Measurements from ENCODE around the gene TRAFD1. TPM values are rescaled to one million over a fixed set of nuclear protein-coding genes. Genes with fewer than 3 reads are reported as not detected.
"Not testable (repeated sequence)": the region's sequence is repeated elsewhere in the genome, so short reads cannot be mapped to it uniquely, and the experiment has no call there.

Gene TRAFD1
- total and polyA plus RNA-seq, 2 donors (not counting 3 experiments of a cell fraction or from before 2014, with no cell fraction given): 20.3 to 24.9 TPM

- Histone ChIP-seq H3K9me1 (replicated peaks; ENCODE audit: control insufficient read depth, extremely low read depth, insufficient read depth, low read length) (no peaks in the 10 kb centered on the region), H3K4me3 (replicated peaks in 1 of 3; ENCODE audit: insufficient read depth in 1 of 3, low read depth in 1 of 3, low read length in 3 of 3) (no peak overlapping the region), H3K36me3 (ENCODE audit: control insufficient read depth in 2 of 2, extremely low read depth in 1 of 2, insufficient read depth in 2 of 2, low read length in 2 of 2) (peaks cover 4 to 8% of the 10 kb centered on the region in 2 experiments), H2AFZ (ENCODE audit: low read depth, low read length) (no peak overlapping the region), H4K20me1 (replicated peaks; ENCODE audit: control insufficient read depth, extremely low read depth, insufficient read depth, low read length) (no peaks in the 10 kb centered on the region), H3K79me2 (ENCODE audit: control insufficient read depth, insufficient read depth, low read length) (peaks cover 83% of the 10 kb centered on the region), H3K4me2 (ENCODE audit: insufficient read depth, low read length) (no peak overlapping the region), H3K4me1 (ENCODE audit: control insufficient read depth, extremely low read depth, insufficient read depth, low read length) (peaks cover 10% of the 10 kb centered on the region), H3K27me3 (ENCODE audit: control insufficient read depth in 2 of 2, insufficient read depth in 2 of 2, low read length in 2 of 2) (no peaks in the 10 kb centered on the region), H3K9me3 (replicated peaks; ENCODE audit: control insufficient read depth, insufficient read depth, low read length) (no peaks in the 10 kb centered on the region), H3K27ac (ENCODE audit: insufficient read depth, low read depth, low read length) (no peak overlapping the region), H3K9ac (replicated peaks; ENCODE audit: extremely low read depth, insufficient read depth, low read length) (no peak overlapping the region)
- ChIA-PET CTCF (interaction anchor here (0.6 to 2.2 kb wide), 4 partner anchors 11 to 1287 kb away, joined by 3 to 8 read pairs (median 5); no protein-coding TSS in a partner anchor), POLR2A (interaction anchor here (0.6 to 0.7 kb wide), 2 partner anchors 20 to 120 kb away, joined by 3 to 7 read pairs; no protein-coding TSS in a partner anchor)
- DNase-seq (ENCODE audit: low read depth, low spot score) (no peak), FAIRE-seq (no peak)
- no peak for TF ChIP-seq POLR2AphosphoS5 (IDR thresholded peaks at IDR 0.05; ENCODE audit: insufficient read depth, low read depth, low read length)
- no peak for TF ChIP-seq GATA2 (IDR thresholded peaks at IDR 0.05; ENCODE audit: insufficient read depth, insufficient read length, low read depth, low read length)
- no peak for TF ChIP-seq EZH2 (IDR thresholded peaks at IDR 0.05; ENCODE audit: borderline replicate concordance, low read depth, low read length, severe bottlenecking)
- no peak for TF ChIP-seq FOS (IDR thresholded peaks at IDR 0.05; ENCODE audit: borderline replicate concordance, insufficient read depth, low read length)
- no peak for TF ChIP-seq JUN (IDR thresholded peaks at IDR 0.05; ENCODE audit: borderline replicate concordance, insufficient read depth, insufficient read length, low read depth)
- no peak for TF ChIP-seq MAX (IDR thresholded peaks at IDR 0.05; ENCODE audit: insufficient read depth, insufficient read length)
- TF ChIP-seq MYC (IDR thresholded peaks at IDR 0.05; ENCODE audit: low read depth, low read length): no peak
- no peak for TF ChIP-seq CTCF (IDR thresholded peaks at IDR 0.05; ENCODE audit: extremely low read depth in 1 of 2, insufficient read depth in 1 of 2, low read depth in 1 of 2, low read length in 2 of 2)
- no TSS peak for BruUV-seq (replicated peaks)
- dilution Hi-C loops (cut with MboI; ENCODE audit: extremely low pct_ligation_motif_present, low sequenced_read_pairs): no loop called here
- intact Hi-C loops (cut with micrococcal nuclease): no loop called here
Observed at GRCh38 chr12:112097641-112098040, 27.7 kb upstream of the TRAFD1 start.

GRCh38 chr12:112100500-112100899 is 24.9 kb upstream of the TRAFD1 start:
- H3K4me1 ChIP-seq (ENCODE audit: control insufficient read depth, extremely low read depth, insufficient read depth, low read length); H3K9me1 ChIP-seq (replicated peaks; ENCODE audit: control insufficient read depth, extremely low read depth, insufficient read depth, low read length); H2AFZ ChIP-seq (ENCODE audit: low read depth, low read length); intact Hi-C loops (cut with micrococcal nuclease); H3K27me3 ChIP-seq (ENCODE audit: control insufficient read depth in 2 of 2, insufficient read depth in 2 of 2, low read length in 2 of 2); H3K9ac ChIP-seq (replicated peaks; ENCODE audit: extremely low read depth, insufficient read depth, low read length); dilution Hi-C loops (cut with MboI; ENCODE audit: extremely low pct_ligation_motif_present, low sequenced_read_pairs); H3K27ac ChIP-seq (ENCODE audit: insufficient read depth, low read depth, low read length); H3K4me3 ChIP-seq (replicated peaks in 1 of 3; ENCODE audit: insufficient read depth in 1 of 3, low read depth in 1 of 3, low read length in 3 of 3); POLR2A ChIA-PET; H3K4me2 ChIP-seq (ENCODE audit: insufficient read depth, low read length); BruUV-seq (replicated peaks); H4K20me1 ChIP-seq (replicated peaks; ENCODE audit: control insufficient read depth, extremely low read depth, insufficient read depth, low read length); H3K9me3 ChIP-seq (replicated peaks; ENCODE audit: control insufficient read depth, insufficient read depth, low read length); DNase-seq (ENCODE audit: low read depth, low spot score); H3K36me3 ChIP-seq (ENCODE audit: control insufficient read depth in 2 of 2, extremely low read depth in 1 of 2, insufficient read depth in 2 of 2, low read length in 2 of 2); FAIRE-seq: not testable (repeated sequence)
- H3K79me2 ChIP-seq (ENCODE audit: control insufficient read depth, insufficient read depth, low read length): peaks cover 84% of the 10 kb centered on the region
- CTCF ChIA-PET: interaction anchor here (1.9 kb wide), 1 partner anchor 156 kb away, joined by 4 read pairs; no protein-coding TSS in a partner anchor
